ENCODE data around the gene WWOX. TPM values are rescaled to one million over a fixed set of nuclear protein-coding genes. Genes with fewer than 3 reads are reported as not detected.
"Not testable (repeated sequence)": the region's sequence is repeated elsewhere in the genome, so short reads cannot be mapped to it uniquely, and the experiment has no call there.

The WWOX gene
- total RNA-seq, 1 experiment from 2014 or later: 15.6 TPM

GRCh38 chr16:79229361-79229760 lies 1129.9 kb downstream of the WWOX start:
- no peak overlapping the region for H3K4me2 ChIP-seq (ENCODE audit: insufficient read depth, insufficient read length, low read length)

GRCh38 chr16:79245700-79246099 lies 1146.2 kb downstream of the WWOX start:
- not testable (repeated sequence) for H3K27ac Mint-ChIP-seq; H3K4me1 ChIP-seq (ENCODE audit: insufficient read depth, low read length); H2BK15ac ChIP-seq (ENCODE audit: low read depth, low read length); H2BK12ac ChIP-seq (ENCODE audit: insufficient read length, low read depth, low read length); H3K36me3 Mint-ChIP-seq (ENCODE audit: insufficient read depth in 1 of 3, low read depth in 3 of 3); H2BK5ac ChIP-seq (ENCODE audit: insufficient read length, low read length); H3K4me3 Mint-ChIP-seq; H2BK20ac ChIP-seq (ENCODE audit: low read depth, low read length, poor library complexity, severe bottlenecking); H3K79me2 ChIP-seq (ENCODE audit: insufficient read depth, low read length); H3K27ac ChIP-seq (ENCODE audit: insufficient read length, low read depth, low read length); H4K20me1 ChIP-seq (ENCODE audit: control insufficient read depth, insufficient read depth, insufficient read length); H3K18ac ChIP-seq (ENCODE audit: insufficient read length, low read depth, low read length); H3T11ph ChIP-seq (ENCODE audit: low read length); H3K56ac ChIP-seq (ENCODE audit: insufficient read length, low read depth, low read length); H3K4me1 Mint-ChIP-seq; H4K8ac ChIP-seq (replicated peaks; ENCODE audit: insufficient read length, low read depth, low read length); H3K23me2 ChIP-seq (ENCODE audit: insufficient read length, low read depth, low read length, poor library complexity, severe bottlenecking); H4K91ac ChIP-seq (ENCODE audit: insufficient read length, low read depth, low read length); H4K5ac ChIP-seq (ENCODE audit: insufficient read length, low read depth, low read length); H3K27me3 ChIP-seq (ENCODE audit: insufficient read depth, low read length); H3K4me2 ChIP-seq (ENCODE audit: insufficient read depth, insufficient read length, low read length); H3K9me3 ChIP-seq (ENCODE audit: control insufficient read depth, low read depth, low read length); H3K4ac ChIP-seq (ENCODE audit: low read depth, low read length); H3K9ac ChIP-seq (ENCODE audit: extremely low read depth, insufficient read length, low read length); H3K14ac ChIP-seq (ENCODE audit: insufficient read depth, low read length); H2AFZ ChIP-seq (ENCODE audit: low read length); H2BK120ac ChIP-seq (ENCODE audit: low read depth, low read length, poor library complexity, severe bottlenecking); H3K79me1 ChIP-seq (ENCODE audit: insufficient read depth, low read depth, low read length, poor library complexity, severe bottlenecking); H3K27me3 Mint-ChIP-seq (ENCODE audit: low read depth); H2AK5ac ChIP-seq (ENCODE audit: insufficient read length, low read length); DNase-seq; H3K23ac ChIP-seq (ENCODE audit: insufficient read length, low read depth, low read length)
- no CpG with 5 or more reads among the region's 2 CpGs for WGBS (ENCODE audit: extremely low coverage, insufficient read length, low lambda C conversion rate)
- H3K9me3 Mint-ChIP-seq: peaks cover 8 to 11% of the 10 kb centered on the region in 2 experiments; a peak in 4 of 5 replicates

More at GRCh38 chr16:79229361-79229760, 1129.9 kb downstream of the WWOX start:
- no peaks in the 10 kb centered on the region for H3K36me3 Mint-ChIP-seq (ENCODE audit: insufficient read depth in 1 of 3, low read depth in 3 of 3)
- H3K4me1 Mint-ChIP-seq: peaks cover 0 to 2% of the 10 kb centered on the region in 2 experiments; a peak in 2 of 4 replicates
- H4K91ac ChIP-seq (ENCODE audit: insufficient read length, low read depth, low read length): no peak overlapping the region
- no peak overlapping the region for H3K4me3 Mint-ChIP-seq
- no peak overlapping the region for H3K27ac ChIP-seq (ENCODE audit: insufficient read length, low read depth, low read length)
- no peaks in the 10 kb centered on the region for H3K79me1 ChIP-seq (ENCODE audit: insufficient read depth, low read depth, low read length, poor library complexity, severe bottlenecking)
- no peak overlapping the region for H2AFZ ChIP-seq (ENCODE audit: low read length)
- no peak overlapping the region for H3K56ac ChIP-seq (ENCODE audit: insufficient read length, low read depth, low read length)
- no peak overlapping the region for H2BK120ac ChIP-seq (ENCODE audit: low read depth, low read length, poor library complexity, severe bottlenecking)
- H4K8ac ChIP-seq (replicated peaks; ENCODE audit: insufficient read length, low read depth, low read length): no peak overlapping the region
- no peak overlapping the region for H2BK12ac ChIP-seq (ENCODE audit: insufficient read length, low read depth, low read length)
- no peak overlapping the region for H2BK15ac ChIP-seq (ENCODE audit: low read depth, low read length)
- peak overlapping the region; percentile 34; the same call in 1 of the 2 replicates for H3K14ac ChIP-seq (ENCODE audit: insufficient read depth, low read length)
- no peaks in the 10 kb centered on the region for H3K27me3 Mint-ChIP-seq (ENCODE audit: low read depth)
- H3K9ac ChIP-seq (ENCODE audit: extremely low read depth, insufficient read length, low read length): no peak overlapping the region
- no CpG with 5 or more reads among the region's 20 CpGs for WGBS (ENCODE audit: extremely low coverage, insufficient read length, low lambda C conversion rate)
- no peak overlapping the region for H2BK20ac ChIP-seq (ENCODE audit: low read depth, low read length, poor library complexity, severe bottlenecking)
- H3K9me3 ChIP-seq (ENCODE audit: control insufficient read depth, low read depth, low read length): no peaks in the 10 kb centered on the region
- H3K4me1 ChIP-seq (ENCODE audit: insufficient read depth, low read length): no peaks in the 10 kb centered on the region
- no peak overlapping the region for H3T11ph ChIP-seq (ENCODE audit: low read length)
- no peak overlapping the region for H4K5ac ChIP-seq (ENCODE audit: insufficient read length, low read depth, low read length)
- no peak overlapping the region for H3K27ac Mint-ChIP-seq
- no peaks in the 10 kb centered on the region for H3K27me3 ChIP-seq (ENCODE audit: insufficient read depth, low read length)
- H3K18ac ChIP-seq (ENCODE audit: insufficient read length, low read depth, low read length): no peak overlapping the region
- no peak overlapping the region for H2BK5ac ChIP-seq (ENCODE audit: insufficient read length, low read length)
- no peaks in the 10 kb centered on the region for H3K23me2 ChIP-seq (ENCODE audit: insufficient read length, low read depth, low read length, poor library complexity, severe bottlenecking)
- H2AK5ac ChIP-seq (ENCODE audit: insufficient read length, low read length): no peak overlapping the region
- no peak for TF ChIP-seq CTCF (conservative IDR thresholded peaks at IDR 0.05)
- no peak overlapping the region for H3K4ac ChIP-seq (ENCODE audit: low read depth, low read length)
- no peak overlapping the region for H3K23ac ChIP-seq (ENCODE audit: insufficient read length, low read depth, low read length)
- no peaks in the 10 kb centered on the region for H3K79me2 ChIP-seq (ENCODE audit: insufficient read depth, low read length)
- DNase-seq: no peak
- no peaks in the 10 kb centered on the region for H4K20me1 ChIP-seq (ENCODE audit: control insufficient read depth, insufficient read depth, insufficient read length)
- peaks cover 0 to 4% of the 10 kb centered on the region in 2 experiments; a peak in 2 of 5 replicates for H3K9me3 Mint-ChIP-seq
